Measurements from ENCODE around the gene MFSD6. TPM values are rescaled to one million over a fixed set of nuclear protein-coding genes. Genes with fewer than 3 reads are reported as not detected.

MFSD6 gene
- polyA plus RNA-seq, 1 experiment, result 14.4 TPM

DNA sequence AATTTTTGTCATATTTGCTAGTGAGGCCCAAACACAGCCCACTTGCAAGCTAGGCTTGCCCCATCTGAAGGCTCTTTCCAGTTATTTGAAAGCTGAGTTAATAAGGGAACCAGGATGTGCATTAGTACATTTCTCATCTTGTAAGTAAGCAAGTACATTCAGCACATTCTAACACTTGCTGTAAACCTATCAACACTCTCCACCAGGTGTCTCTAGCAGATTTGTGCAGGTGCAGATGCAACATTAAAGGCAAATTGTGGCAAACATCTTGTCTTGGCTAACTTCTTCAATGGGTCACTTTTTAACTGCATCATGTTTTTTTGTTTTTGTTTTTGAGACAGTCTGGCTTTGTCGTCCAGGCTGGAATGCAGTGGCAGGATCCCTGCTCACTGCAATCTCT lies 25.3 kb upstream of the MFSD6 start:
- Histone ChIP-seq H3K36me3 (ENCODE audit: control insufficient read depth, insufficient read depth, low read length) (no peaks in the 10 kb centered on the region), H3K4me3 (ENCODE audit: low read depth, low read length) (no peak overlapping the region), H3K27me3 (ENCODE audit: control insufficient read depth, insufficient read depth, low read length) (no peaks in the 10 kb centered on the region)
- CTCF ChIA-PET, result interaction anchor here (0.8 to 1.0 kb wide), 2 partner anchors 10 to 131 kb away, joined by 3 to 4 read pairs; no protein-coding TSS in a partner anchor
- POLR2A ChIA-PET, result no interaction called here
- no peak for DNase-seq (ENCODE audit: low read depth)
- TF ChIP-seq, protein P1, sequence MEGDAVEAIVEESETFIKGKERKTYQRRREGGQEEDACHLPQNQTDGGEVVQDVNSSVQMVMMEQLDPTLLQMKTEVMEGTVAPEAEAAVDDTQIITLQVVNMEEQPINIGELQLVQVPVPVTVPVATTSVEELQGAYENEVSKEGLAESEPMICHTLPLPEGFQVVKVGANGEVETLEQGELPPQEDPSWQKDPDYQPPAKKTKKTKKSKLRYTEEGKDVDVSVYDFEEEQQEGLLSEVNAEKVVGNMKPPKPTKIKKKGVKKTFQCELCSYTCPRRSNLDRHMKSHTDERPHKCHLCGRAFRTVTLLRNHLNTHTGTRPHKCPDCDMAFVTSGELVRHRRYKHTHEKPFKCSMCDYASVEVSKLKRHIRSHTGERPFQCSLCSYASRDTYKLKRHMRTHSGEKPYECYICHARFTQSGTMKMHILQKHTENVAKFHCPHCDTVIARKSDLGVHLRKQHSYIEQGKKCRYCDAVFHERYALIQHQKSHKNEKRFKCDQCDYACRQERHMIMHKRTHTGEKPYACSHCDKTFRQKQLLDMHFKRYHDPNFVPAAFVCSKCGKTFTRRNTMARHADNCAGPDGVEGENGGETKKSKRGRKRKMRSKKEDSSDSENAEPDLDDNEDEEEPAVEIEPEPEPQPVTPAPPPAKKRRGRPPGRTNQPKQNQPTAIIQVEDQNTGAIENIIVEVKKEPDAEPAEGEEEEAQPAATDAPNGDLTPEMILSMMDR (IDR thresholded peaks at IDR 0.05; ENCODE audit: insufficient read depth, low read depth, low read length), result peak; percentile 29

DNA sequence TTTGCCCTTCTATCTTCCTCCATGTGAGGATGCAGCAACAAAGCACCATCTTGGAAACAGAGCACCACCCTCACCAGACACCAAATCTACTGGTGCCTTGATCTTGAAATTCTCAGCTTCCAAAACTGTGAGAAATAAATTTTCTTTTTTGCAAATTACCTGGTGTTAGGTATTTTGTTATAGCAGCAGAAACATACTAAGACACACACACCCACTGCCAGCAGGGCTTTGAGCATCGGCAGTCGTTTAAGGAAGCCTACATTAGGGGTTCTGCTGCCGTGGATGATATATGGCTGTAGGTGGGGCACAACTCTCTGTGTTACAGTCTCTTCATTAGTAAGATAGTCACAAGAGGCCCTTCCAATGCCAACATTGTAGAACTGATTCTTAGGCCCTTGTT lies 20.7 kb upstream of the MFSD6 start:
- Histone ChIP-seq H3K4me3 (ENCODE audit: low read depth, low read length) (no peak overlapping the region), H3K27me3 (ENCODE audit: control insufficient read depth, insufficient read depth, low read length) (peaks cover 2% of the 10 kb centered on the region), H3K36me3 (ENCODE audit: control insufficient read depth, insufficient read depth, low read length) (no peaks in the 10 kb centered on the region)
- no peak for DNase-seq (ENCODE audit: low read depth)
- ChIA-PET CTCF (no interaction called here), POLR2A (no interaction called here)
- TF ChIP-seq, protein P1 (IDR thresholded peaks at IDR 0.05; ENCODE audit: insufficient read depth, low read depth, low read length), result no peak

DNA sequence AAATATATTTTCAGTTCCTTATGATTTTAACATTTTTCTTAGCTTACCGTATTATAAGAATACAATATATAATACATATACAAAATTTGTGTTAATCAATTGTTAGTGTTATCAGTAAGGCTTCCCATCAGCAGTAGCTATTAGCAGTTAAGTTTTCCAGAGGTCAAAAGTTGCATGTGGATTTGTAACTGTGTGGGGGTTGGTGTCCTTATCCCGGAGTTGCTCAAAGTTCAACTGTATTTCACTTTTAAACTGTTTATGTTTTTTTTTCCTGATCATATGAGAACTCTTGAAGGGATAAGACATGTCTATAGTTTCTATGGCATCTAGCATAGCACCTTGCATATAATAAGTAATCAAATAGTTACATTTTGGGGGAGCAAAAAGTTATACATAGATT lies 11.9 kb upstream of the MFSD6 start:
- no peaks in the 10 kb centered on the region for H3K36me3 ChIP-seq (ENCODE audit: control insufficient read depth, insufficient read depth, low read length)
- ChIA-PET CTCF (interaction anchor here (1.1 to 1.5 kb wide), 2 partner anchors 14 to 29 kb away, joined by 3 to 4 read pairs; no protein-coding TSS in a partner anchor), POLR2A (no interaction called here)
- no peak for DNase-seq (ENCODE audit: low read depth)
- H3K4me3 ChIP-seq (ENCODE audit: low read depth, low read length), result no peak overlapping the region
- peaks cover 3% of the 10 kb centered on the region for H3K27me3 ChIP-seq (ENCODE audit: control insufficient read depth, insufficient read depth, low read length)
- TF ChIP-seq, protein P1 (IDR thresholded peaks at IDR 0.05; ENCODE audit: insufficient read depth, low read depth, low read length), result no peak

DNA sequence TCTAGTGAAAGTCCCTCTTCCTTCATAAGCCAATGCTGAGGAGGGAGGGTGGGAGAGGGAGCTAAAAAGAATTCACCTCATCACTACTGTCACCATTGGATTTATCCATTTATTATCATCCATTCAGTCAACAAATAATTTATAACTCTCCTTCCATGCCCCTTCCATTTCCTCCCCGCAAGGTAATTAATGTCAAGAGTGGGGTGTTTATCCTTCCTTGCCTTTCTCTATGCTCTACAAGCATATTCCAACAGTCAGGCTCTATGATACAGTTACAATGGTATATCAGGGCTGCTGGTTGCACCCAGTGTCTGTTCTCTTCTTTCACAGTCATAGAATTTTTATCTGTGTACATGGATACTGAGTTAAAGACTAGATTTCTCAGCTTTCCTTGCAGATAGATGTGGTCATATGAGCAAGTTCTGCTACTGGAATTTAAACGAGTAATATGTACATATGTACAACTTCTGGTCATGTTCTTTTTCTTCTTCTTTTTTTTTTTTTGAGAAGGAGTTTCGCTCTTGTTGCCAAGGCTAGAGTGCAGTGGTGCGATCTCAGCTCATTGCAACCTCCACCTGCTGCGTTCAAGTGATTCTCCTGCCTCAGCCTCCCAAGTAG lies 5.1 kb upstream of the MFSD6 start:
- Histone ChIP-seq H3K4me3 (ENCODE audit: low read depth, low read length) (no peak overlapping the region), H3K36me3 (ENCODE audit: control insufficient read depth, insufficient read depth, low read length) (no peaks in the 10 kb centered on the region), H3K27me3 (ENCODE audit: control insufficient read depth, insufficient read depth, low read length) (peaks cover 1% of the 10 kb centered on the region; the same call in 1 of the 2 replicates)
- no peak for DNase-seq (ENCODE audit: low read depth)
- ChIA-PET POLR2A (no interaction called here), CTCF (no interaction called here)
- TF ChIP-seq, protein P1 (IDR thresholded peaks at IDR 0.05; ENCODE audit: insufficient read depth, low read depth, low read length), result no peak

DNA sequence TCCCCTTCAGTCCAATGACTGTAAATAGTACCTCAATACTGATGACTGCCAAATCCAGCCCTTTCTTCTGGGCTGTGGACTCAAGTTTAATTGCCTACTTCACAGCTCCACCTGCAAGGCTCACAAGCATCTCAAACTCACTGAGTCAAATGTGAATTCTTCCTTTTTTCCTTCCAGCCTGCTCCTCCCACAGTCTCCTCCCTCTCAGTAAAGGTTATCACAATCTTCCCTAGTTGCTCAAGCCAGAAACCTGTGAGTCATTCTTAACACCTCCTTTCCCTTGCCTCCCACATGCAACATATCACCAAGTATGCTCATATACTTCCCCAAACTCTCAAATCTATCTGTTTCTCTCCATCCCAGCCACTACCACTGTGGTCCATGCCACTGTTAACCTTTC lies 3.7 kb upstream of the MFSD6 start:
- TF ChIP-seq, protein P1 (IDR thresholded peaks at IDR 0.05; ENCODE audit: insufficient read depth, low read depth, low read length), result no peak
- no peak for DNase-seq (ENCODE audit: low read depth)
- Histone ChIP-seq H3K4me3 (ENCODE audit: low read depth, low read length) (no peak overlapping the region), H3K36me3 (ENCODE audit: control insufficient read depth, insufficient read depth, low read length) (no peaks in the 10 kb centered on the region), H3K27me3 (ENCODE audit: control insufficient read depth, insufficient read depth, low read length) (no peaks in the 10 kb centered on the region)
- POLR2A ChIA-PET, result no interaction called here
- CTCF ChIA-PET, result no interaction called here

Data from BJ (cell line).